Iris pigment epithelial cell (primary cell): ENCODE results near the gene MT1HL1.
"Not testable (repeated sequence)": the region's sequence is repeated elsewhere in the genome, so short reads cannot be mapped to it uniquely, and the experiment has no call there.

Experiments
- DNase-seq: peaks from one replicate; pipeline ENCODE4 v3.0.0-alpha.2; 2011; ENCODE audit warnings: low read depth

Gene MT1HL1

GRCh38 chr1:237016626-237017025, 12.4 kb upstream of the MT1HL1 start:
- no peak for DNase-seq

- DNase-seq: no peak
Measured at GRCh38 chr1:237013608-237014007, 9.4 kb upstream of the MT1HL1 start.

DNA sequence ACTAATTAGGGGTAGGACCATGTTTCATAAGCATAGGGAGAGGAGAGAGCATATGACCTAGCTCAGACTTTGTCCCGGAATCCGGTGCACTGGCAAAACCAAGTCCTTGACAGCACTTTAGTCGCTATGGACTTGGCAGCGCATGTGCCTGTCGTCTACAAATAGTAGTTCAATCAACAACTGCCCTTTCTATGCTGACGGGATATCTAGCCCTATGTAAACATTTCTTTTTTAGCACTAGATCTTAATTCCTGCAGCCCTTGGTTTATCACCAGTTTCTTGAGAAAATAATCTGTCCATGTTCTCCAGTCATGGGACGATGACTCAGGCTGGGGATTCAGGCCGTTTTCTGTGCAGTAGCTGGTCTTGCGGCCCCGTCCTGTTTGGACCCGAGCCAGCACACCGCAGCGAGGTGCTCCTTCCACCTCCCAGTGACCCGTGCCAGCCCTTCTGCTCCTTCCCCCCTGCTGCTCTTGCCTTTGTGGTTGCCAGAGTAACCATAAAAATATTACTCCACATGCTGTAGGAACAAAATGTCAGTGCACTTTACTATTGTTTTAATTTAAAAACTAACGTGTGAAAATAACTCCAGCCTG, 8.6 kb upstream of the MT1HL1 start:
- peak; percentile 66 for DNase-seq

- no peak for DNase-seq
Measured at GRCh38 chr1:237012361-237012760, 8.1 kb upstream of the MT1HL1 start.

- DNase-seq: no peak
Measured at GRCh38 chr1:237011432-237011831, 7.2 kb upstream of the MT1HL1 start.

GRCh38 chr1:237009611-237010010, 5.4 kb upstream of the MT1HL1 start:
- no peak for DNase-seq

GRCh38 chr1:237007147-237007881, 3.1 kb upstream of the MT1HL1 start:
- DNase-seq: no peak

- no peak for DNase-seq
Measured at GRCh38 chr1:237005674-237006073, 1.4 kb upstream of the MT1HL1 start.

DNA sequence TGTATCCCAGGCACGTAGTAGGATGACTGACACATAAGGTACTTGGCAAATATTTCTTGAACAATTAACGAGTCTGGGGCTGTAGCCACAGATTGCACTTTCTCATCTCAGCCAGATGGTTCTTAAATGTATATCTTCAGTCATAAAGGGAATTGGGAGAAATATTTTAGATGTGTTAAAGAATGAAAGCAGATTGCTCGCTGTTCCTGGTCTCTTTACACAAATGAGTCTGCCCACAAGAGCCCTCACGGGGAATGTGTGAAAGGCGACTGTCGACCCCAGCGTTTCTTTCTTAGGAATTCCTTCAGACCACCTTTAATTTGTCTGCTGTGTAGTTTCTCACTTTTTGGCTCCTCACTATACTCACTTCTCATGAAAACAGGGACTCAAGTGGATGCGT, 725 bp downstream of the MT1HL1 start:
- no peak for DNase-seq

DNA sequence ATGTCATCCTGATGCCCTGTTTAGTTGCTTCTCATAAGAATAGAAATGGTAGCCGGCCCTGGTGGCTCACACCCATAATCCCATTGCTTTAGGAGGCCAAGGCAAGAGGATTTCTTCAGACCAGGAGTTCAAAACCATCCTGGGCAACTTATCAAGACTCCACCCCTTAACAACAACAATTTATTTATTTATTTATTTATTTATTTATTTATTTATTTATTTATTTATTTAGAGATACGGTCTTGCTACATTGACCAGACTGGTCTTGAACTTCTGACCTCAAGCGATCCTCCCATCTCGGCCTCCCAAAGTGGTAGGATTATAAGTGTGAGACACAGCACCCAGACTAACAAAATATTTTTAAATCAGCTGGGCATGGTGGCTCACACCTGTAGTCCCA, 4.0 kb downstream of the MT1HL1 start:
- DNase-seq: no peak

- no peak for DNase-seq
Measured at GRCh38 chr1:236998546-236998945, 5.7 kb downstream of the MT1HL1 start.

DNA sequence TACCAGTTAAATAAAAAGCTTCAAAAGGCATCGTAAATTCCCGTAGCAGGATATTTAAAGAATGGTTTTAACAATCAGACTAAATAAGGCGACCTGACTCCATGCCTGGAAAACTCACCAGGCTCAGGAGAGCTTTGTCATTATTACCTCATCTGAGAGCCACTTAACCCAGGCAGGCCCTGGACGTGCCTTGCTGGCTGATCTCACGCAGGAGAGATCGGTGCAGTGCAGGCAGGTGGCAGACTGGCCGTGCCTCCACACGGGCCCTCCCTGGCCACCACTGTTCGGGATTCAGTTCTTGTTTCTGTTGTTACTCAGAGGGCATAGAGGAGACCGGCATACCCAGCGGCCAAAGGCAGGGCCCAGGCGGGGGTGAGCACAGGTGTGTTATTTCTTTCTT, 6.4 kb downstream of the MT1HL1 start:
- DNase-seq: no peak

DNA sequence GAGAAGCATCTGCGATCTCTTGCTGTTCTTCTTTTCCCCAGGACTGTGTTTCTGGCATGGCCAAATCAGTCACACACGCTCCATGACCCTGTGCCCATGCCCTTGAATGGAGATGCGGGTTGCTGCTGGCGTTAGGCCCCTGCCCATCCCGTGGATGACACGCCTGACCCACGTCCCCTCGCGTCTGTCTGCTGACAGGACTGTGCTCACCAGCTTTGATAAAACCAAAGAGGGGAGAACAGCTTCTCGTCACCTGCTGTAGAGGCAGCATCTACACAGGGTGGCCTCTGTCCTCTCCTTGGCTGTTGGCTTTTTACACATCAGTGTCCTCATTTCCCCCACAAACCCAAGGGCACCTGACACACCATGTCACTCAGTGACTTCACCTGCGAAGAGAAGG, 6.9 kb downstream of the MT1HL1 start:
- no peak for DNase-seq

DNA sequence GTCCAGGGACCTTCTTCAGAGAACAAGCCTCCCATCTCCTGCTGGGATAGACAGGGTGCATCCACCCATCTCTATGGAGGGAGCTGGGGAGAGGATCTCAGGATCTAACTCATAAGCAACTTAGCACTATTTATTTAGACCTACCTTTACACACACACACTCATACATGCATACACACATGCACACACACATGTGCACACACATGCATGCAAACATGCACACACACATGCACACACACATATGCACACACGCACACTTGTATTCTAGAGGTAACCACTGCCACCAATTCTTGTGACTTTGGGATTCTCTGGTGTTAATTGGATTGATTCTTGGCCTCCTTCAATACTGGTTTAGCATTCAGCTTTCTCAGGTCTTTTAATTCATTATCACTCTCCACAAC, 9.8 kb downstream of the MT1HL1 start:
- no peak for DNase-seq

DNA sequence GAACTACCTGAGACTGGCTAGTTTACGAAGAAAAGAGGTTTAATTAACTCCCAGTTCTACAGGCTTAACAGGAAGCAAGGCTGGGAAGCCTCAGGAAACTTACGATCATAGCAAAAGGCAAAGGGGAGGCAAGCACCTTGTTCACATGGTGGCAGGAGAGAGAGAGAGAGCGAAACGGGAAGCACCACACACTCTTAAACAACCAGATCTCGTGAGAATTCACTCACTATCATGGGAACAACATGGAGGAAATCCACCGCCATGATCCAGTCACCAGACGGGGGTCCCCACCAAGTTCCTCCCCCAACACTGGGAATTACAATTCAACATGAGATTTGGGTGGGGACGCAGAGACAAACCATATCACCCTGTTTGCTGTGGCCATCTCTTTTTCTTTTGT, 11.8 kb downstream of the MT1HL1 start:
- DNase-seq: no peak

- no peak for DNase-seq
Measured at GRCh38 chr1:236990052-236990445, 14.2 kb downstream of the MT1HL1 start.

DNA sequence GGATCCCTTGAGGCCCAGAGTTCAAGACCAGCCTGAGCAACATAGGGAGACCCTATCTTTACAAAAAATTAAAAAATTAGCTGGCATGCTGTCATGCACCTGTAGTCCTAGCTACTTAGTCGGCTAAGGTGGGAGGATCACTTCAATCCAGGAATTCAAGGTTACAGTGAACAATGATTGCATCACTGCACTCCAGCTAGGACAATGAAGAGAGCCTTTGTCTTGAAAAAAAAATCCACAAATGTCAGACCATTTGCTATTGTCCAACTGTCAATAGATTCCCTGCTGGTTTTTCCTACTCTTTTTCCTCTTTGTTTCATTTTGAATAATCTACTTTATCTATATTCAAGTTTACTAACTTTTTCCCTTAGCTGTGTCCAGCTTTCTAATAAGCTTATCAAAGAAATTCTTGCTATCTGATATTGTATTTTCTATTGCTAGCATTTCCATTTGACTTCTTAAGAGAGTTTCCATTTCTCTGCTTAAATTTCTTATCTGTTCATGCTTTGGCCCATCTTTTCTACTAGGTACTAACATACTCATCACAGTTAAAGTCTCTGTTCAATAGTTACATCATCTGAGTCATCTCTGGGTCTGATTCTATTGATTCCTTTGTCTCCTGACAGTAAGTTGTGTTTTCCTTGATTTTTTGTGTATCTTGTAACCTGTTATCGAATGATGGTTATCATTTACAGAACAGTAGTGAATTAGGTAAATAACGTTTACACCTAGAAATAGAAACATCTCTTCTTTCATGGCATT, 14.8 kb downstream of the MT1HL1 start:
- no peak for DNase-seq

DNA sequence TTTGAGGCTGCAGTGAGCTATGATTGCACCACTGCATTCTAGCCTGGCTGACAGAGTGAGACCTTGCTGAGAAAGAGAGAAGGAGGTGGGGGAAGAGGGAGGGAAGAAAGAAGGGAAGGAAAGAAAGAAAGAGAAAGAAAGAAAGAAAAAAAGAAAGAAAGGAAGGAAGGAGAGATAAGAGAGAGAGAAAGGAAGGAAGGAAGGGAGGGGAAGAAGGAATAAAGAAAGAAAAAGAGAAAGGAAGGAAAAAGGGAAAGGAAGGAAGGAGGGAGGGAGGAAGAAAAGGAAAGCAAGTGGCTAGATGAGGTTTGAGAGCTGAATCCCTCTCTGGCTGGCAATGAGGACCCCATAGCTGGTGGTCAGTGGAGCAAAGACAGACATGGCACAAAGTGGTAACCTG, 20.4 kb downstream of the MT1HL1 start:
- no peak for DNase-seq

DNA sequence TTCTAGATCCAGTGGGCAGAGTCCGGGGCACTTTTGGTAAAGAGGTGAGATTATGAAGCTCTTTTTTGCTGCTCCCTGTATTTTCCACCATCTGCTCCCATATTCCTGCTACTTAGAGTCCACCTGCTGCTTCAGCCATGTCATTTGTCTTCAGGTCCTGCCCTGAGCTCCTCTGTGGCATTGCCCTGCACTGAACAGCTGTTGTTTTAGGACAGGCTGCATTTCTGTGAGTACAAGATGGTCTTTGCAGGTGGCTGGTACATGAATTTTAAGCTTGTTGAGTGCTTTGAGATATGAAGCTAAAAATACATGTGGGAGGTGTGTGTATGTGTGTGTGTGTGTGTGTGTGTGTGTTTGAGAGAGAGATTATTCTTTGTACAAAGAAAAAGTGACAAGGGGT, 21.9 kb downstream of the MT1HL1 start:
- no peak for DNase-seq

DNA sequence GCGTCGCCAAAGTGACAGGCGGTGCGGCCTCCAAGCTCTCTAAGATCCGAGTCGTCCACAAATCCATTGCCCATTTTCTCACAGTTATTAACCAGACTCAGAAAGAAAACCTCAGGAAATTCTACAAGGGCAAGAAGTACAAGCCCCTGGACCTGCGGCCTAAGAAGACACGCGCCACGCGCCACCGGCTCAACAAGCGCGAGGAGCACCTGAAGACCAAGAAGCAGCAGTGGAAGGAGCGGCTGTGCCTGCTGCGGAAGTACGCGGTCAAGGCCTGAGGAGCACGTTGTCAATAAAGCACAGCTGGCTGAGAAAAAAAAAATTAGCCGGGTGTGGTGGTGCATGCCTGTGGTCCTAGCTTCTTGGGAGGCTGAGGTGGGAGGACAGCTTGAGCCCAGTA, 22.8 kb downstream of the MT1HL1 start:
- not testable (repeated sequence) for DNase-seq

DNA sequence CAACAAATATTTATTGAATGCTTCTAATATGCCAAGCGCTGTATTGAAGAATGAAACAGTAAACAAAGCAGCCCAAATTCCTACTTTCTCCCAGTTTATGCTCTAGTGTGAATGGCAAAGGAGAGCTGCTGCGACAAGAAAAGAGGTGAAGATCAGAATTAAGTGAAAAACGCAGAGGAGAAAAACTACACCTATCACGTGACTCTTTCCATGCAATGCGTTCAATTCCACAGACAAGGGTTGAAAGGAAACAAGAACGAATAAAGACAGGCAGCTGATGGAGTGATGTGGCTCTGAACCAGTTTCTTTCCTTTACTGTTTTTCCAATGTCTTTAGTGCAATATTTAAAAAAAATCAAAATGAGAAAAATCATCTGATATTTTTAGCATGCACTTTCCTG, 23.6 kb downstream of the MT1HL1 start:
- DNase-seq: no peak

DNA sequence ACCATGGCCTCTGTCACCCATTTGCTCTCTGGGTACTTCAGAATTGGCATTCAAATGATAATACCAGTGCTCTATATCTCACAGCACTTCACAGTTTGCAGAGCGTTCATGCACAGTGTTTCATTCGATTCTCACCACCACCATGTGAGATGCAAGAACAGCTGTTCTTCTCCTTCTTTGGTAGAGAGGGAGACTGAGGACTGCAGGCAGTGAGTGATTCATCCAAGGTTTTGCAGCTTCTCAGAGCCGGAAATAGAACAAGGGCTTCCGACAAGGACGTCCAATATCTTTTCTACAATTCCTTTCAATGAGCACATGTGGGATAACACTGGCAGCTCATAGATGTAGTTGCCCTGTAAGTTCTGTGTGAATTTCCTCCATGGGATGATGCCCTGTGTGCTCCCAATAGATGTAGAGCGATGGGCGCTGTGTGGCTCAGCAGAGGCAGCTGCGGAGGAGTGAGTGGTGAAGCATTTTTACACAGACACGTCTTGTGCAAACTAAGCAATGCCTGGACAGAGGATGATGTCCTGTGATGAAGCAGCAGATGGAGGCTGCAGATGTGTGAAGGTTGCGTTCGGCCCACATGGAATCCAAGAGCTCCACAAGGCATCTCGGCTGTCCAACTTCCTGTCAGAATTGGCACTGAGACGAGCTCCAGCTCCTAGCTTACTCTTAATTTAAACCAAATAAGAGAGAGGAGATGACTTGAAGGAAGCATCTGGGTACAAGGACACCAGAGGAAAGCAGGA, 24.9 kb downstream of the MT1HL1 start:
- DNase-seq: no peak

DNA sequence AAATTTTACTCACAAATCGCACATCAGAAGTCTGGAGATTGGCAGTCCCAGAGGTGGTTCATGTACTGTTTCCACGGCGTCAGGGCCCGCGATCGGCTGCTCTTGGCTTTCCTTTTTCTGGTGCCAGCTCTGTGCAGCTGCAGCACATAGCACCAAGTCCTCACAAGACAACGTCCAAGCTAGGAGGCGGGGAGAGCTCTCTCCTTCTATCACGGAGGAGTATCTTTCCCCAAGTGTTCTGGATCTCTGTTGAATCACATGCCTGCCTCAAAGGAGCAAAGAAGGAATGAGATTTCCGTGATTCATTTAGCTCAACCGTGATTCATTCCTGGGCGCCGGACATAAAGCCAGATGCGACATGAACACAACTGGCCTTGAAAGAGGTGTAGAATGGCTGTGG, 25.5 kb downstream of the MT1HL1 start:
- no peak for DNase-seq
